Panc1 (cell line): ENCODE measurements around the gene S1PR3. TPM values are rescaled to one million over a fixed set of nuclear protein-coding genes. Genes with fewer than 3 reads are reported as not detected.

Experiments used
- ATAC-seq: fragments of 200-7000 bp; cut with Tn5 transposase; 2 replicates; pipeline ENCODE4 v1.9.1; 2020; ENCODE audit warnings: mild to moderate bottlenecking, moderate library complexity
- BruUV-seq: library from RNA; stranded (reverse); fragments of 400-500 nt; replicated peaks from 2 replicates; lab custom pipeline; 2021; lab: Mats Ljungman, UMichigan
- CTCF ChIA-PET: fragments of 300-600 bp; sonication (Branson Sonifier 250); formaldehyde crosslinking; loops from one replicate; lab custom pipeline; 2022; ENCODE audit warnings: antibody characterized with exemption; lab: Charles Lee
- POLR2A ChIA-PET: fragments of 300-600 bp; sonication (Branson Sonifier 250); formaldehyde crosslinking; loops from one replicate; lab custom pipeline; 2022; ENCODE audit warnings: antibody characterized with exemption; lab: Charles Lee
- DNase-seq: peaks from one replicate; pipeline ENCODE4 v3.0.0-alpha.2; 2010; ENCODE audit warnings: low read depth, low spot score
- H3K27ac ChIP-seq: 2 replicates; pipeline ENCODE4 v1.5.1; 2011; ENCODE audit warnings: mild to moderate bottlenecking, low read length, inconsistent platforms
- H3K27me3 ChIP-seq: fragments of 200-500 bp; sonication (Bioruptor generic); 2 replicates; pipeline ENCODE4 v1.6.0; 2014; ENCODE audit warnings: low read length, inconsistent platforms; ENCODE audit not compliant: control insufficient read depth, insufficient read depth
- H3K36me3 ChIP-seq: fragments of 200-500 bp; sonication (Bioruptor generic); 2 replicates; pipeline ENCODE4 v1.5.1; 2014; ENCODE audit warnings: inconsistent platforms, mild to moderate bottlenecking, low read length, moderate library complexity; ENCODE audit not compliant: control insufficient read depth, insufficient read depth
- H3K4me1 ChIP-seq: 2 replicates; pipeline ENCODE4 v1.5.1; 2011; ENCODE audit warnings: inconsistent platforms, mild to moderate bottlenecking, low read length, moderate library complexity; ENCODE audit not compliant: control insufficient read depth, insufficient read depth
- H3K4me3 ChIP-seq, 2 experiments: 2 replicates each; pipeline ENCODE4 v1.5.1; 2011 to 2012; ENCODE audit warnings: low read depth in 2 of 2, low read length in 2 of 2, mild to moderate bottlenecking in 2 of 2, inconsistent platforms in 1 of 2, moderate library complexity in 1 of 2
- H3K9me3 ChIP-seq: fragments of 200-500 bp; sonication (Bioruptor generic); 2 replicates; pipeline ENCODE4 v1.5.1; 2014; ENCODE audit warnings: low read depth, mild to moderate bottlenecking, inconsistent platforms, low read length, moderate library complexity; ENCODE audit not compliant: control insufficient read depth, insufficient read depth
- POLR2AphosphoS5 ChIP-seq: IDR thresholded peaks from 2 replicates; pipeline ENCODE4 v1.6.1; 2012; ENCODE audit warnings: mild to moderate bottlenecking, low read depth, low read length, moderate library complexity
- SIN3A ChIP-seq: IDR thresholded peaks from 2 replicates; pipeline ENCODE4 v1.6.1; 2012; ENCODE audit warnings: low read depth, mild to moderate bottlenecking, low read length, moderate library complexity, borderline replicate concordance; ENCODE audit not compliant: insufficient read depth
- TCF7L2 ChIP-seq: IDR thresholded peaks from 2 replicates; pipeline ENCODE4 v1.6.1; 2011; ENCODE audit warnings: mild to moderate bottlenecking, low read depth, low read length, inconsistent platforms
- in situ Hi-C: cut with HindIII; loops from 2 replicates; pipeline ENCODE4 v1.10.0; 2016; ENCODE audit warnings: low sequenced_read_pairs, low pct_unique_long_range_greater_than_20kb
- intact Hi-C: fragments of 100-400 bp; cut with micrococcal nuclease; formaldehyde crosslinking; loops from one replicate; pipeline ENCODE4 v1.10.0; 2022; ENCODE audit not compliant: unreplicated experiment
- total RNA-seq: library from RNA; stranded (reverse); gene quantifications from one replicate; pipeline ENCODE4 v1.2.1, GENCODE V29; 2021; ENCODE audit not compliant: unreplicated experiment
- TF ChIP-seq, protein P1 (sequence below), 2 experiments: IDR thresholded peaks; 2 replicates each; pipeline ENCODE4 v1.6.1; 2011 to 2012; ENCODE audit warnings: low read depth in 2 of 2, control low read depth in 1 of 2, low read length in 1 of 2, mild to moderate bottlenecking in 1 of 2, moderate library complexity in 1 of 2; ENCODE audit not compliant: insufficient read depth in 1 of 2
- TF ChIP-seq, protein P2 (sequence below): fragments of 450-650 bp; IDR thresholded peaks from 2 replicates; pipeline ENCODE4 v1.5.1; 2017; ENCODE audit warnings: mild to moderate bottlenecking

S1PR3 gene
- total RNA-seq, 1 experiment from 2014 or later: 8.1 TPM

DNA sequence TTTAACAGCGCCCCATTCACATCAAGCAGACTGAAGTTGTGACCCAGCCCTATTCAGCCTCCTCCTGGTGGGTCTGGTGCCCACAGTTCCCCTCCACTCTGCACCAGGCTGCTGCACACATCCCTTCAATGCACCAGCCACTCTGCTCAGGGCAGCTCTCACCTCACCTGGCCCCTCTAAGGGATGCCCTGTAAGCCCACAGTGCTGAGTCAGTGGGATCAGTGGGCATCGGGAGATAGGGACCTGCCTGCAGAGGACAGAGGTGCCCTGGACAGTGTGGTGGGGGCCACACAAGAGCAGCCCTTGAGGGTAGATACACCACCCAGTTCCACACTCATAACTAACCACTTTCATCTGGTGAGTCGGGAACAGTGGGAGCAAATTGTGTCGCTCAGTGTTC is 38.3 kb upstream of the S1PR3 start:
- in situ Hi-C loops: no loop called here
- no peaks in the 10 kb centered on the region for H3K9me3 ChIP-seq
- no peaks in the 10 kb centered on the region; the same call in 1 of the 2 replicates for H3K4me1 ChIP-seq
- no peak overlapping the region for H3K27ac ChIP-seq
- TF ChIP-seq POLR2AphosphoS5 (no peak), TCF7L2 (no peak), SIN3A (no peak)
- TF ChIP-seq, protein P1, sequence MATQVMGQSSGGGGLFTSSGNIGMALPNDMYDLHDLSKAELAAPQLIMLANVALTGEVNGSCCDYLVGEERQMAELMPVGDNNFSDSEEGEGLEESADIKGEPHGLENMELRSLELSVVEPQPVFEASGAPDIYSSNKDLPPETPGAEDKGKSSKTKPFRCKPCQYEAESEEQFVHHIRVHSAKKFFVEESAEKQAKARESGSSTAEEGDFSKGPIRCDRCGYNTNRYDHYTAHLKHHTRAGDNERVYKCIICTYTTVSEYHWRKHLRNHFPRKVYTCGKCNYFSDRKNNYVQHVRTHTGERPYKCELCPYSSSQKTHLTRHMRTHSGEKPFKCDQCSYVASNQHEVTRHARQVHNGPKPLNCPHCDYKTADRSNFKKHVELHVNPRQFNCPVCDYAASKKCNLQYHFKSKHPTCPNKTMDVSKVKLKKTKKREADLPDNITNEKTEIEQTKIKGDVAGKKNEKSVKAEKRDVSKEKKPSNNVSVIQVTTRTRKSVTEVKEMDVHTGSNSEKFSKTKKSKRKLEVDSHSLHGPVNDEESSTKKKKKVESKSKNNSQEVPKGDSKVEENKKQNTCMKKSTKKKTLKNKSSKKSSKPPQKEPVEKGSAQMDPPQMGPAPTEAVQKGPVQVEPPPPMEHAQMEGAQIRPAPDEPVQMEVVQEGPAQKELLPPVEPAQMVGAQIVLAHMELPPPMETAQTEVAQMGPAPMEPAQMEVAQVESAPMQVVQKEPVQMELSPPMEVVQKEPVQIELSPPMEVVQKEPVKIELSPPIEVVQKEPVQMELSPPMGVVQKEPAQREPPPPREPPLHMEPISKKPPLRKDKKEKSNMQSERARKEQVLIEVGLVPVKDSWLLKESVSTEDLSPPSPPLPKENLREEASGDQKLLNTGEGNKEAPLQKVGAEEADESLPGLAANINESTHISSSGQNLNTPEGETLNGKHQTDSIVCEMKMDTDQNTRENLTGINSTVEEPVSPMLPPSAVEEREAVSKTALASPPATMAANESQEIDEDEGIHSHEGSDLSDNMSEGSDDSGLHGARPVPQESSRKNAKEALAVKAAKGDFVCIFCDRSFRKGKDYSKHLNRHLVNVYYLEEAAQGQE (IDR thresholded peaks at IDR 0.05; ENCODE audit: insufficient read depth in 1 of 2, low read depth in 2 of 2, low read length in 1 of 2): no peak
- TF ChIP-seq, protein P2, sequence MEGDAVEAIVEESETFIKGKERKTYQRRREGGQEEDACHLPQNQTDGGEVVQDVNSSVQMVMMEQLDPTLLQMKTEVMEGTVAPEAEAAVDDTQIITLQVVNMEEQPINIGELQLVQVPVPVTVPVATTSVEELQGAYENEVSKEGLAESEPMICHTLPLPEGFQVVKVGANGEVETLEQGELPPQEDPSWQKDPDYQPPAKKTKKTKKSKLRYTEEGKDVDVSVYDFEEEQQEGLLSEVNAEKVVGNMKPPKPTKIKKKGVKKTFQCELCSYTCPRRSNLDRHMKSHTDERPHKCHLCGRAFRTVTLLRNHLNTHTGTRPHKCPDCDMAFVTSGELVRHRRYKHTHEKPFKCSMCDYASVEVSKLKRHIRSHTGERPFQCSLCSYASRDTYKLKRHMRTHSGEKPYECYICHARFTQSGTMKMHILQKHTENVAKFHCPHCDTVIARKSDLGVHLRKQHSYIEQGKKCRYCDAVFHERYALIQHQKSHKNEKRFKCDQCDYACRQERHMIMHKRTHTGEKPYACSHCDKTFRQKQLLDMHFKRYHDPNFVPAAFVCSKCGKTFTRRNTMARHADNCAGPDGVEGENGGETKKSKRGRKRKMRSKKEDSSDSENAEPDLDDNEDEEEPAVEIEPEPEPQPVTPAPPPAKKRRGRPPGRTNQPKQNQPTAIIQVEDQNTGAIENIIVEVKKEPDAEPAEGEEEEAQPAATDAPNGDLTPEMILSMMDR: no peak
- H3K4me3 ChIP-seq: no peak overlapping the region
- ChIA-PET CTCF (no interaction called here), POLR2A (no interaction called here)
- no peaks in the 10 kb centered on the region for H3K27me3 ChIP-seq
- no TSS peak for BruUV-seq
- no peak for ATAC-seq
- intact Hi-C loops: no loop called here
- no peak for DNase-seq
- H3K36me3 ChIP-seq: no peaks in the 10 kb centered on the region

DNA sequence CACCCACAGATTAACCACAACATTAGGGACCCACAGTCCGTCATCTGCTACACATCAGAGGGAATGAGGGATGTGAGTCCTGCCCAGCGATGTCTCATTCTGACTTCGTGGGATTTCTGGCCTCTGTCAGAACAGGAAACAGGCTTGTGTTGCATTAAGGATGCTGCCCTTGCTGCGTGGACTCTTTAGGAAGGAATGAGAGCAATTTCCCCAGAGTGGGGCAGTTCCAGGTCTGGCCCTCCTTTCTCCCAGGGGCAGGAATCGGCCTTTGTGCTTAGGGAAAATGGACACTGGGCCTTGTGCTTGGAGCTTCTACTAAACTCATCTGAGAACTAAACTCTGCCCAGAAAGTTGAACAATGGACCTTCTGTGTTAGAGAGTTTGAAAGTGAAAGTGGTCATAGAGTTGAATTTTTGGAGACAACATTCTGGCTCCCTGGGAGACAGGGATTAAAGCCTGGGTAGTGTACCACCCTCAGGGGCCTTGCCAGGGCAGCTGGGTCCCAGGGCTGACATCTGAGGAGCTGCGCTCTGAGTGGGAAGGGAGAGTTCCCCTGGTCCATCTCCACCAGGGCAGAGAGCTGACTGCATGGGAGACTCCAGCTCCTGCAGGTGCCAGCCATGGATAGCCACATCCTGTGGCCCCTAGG is 37.8 kb upstream of the S1PR3 start:
- no peaks in the 10 kb centered on the region; the same call in 1 of the 2 replicates for H3K4me1 ChIP-seq
- H3K27me3 ChIP-seq: no peaks in the 10 kb centered on the region
- in situ Hi-C loops: no loop called here
- H3K4me3 ChIP-seq: no peak overlapping the region
- ATAC-seq (0 out of 2 replicates have a peak, but pooled peaks have one; percentile 30), DNase-seq (no peak)
- H3K36me3 ChIP-seq: no peaks in the 10 kb centered on the region
- TF ChIP-seq, protein P1 (IDR thresholded peaks at IDR 0.05; ENCODE audit: insufficient read depth in 1 of 2, low read depth in 2 of 2, low read length in 1 of 2): no peak
- TF ChIP-seq, protein P2: no peak
- TF ChIP-seq POLR2AphosphoS5: no peak
- no peak for TF ChIP-seq SIN3A
- no peak for TF ChIP-seq TCF7L2
- POLR2A ChIA-PET: no interaction called here
- no peaks in the 10 kb centered on the region for H3K9me3 ChIP-seq
- H3K27ac ChIP-seq: no peak overlapping the region
- CTCF ChIA-PET: no interaction called here
- no TSS peak for BruUV-seq
- intact Hi-C loops: no loop called here
